ENCODE measurements around the gene EIF1. TPM values are rescaled to one million over a fixed set of nuclear protein-coding genes. Genes with fewer than 3 reads are reported as not detected.

Gene EIF1
- total RNA-seq (2021) (775 and 874 TPM in 2 replicates), Bru-seq, nascent RNA (percentile 100 among the genes with signal in this experiment), BruChase-seq, experiment 1, labeled RNA remaining after a 2-hour chase (percentile 100 among the genes with signal in this experiment), BruChase-seq, experiment 2, labeled RNA remaining after a 6-hour chase (percentile 100 among the genes with signal in this experiment)
- long read RNA-seq, transcript EIF1-202 (2 exons, 2,170 nt): minor isoform, 8 of 796 reads
- long read RNA-seq, transcript EIF1-203 (4 exons, 2,330 nt): major isoform, 739 of 796 reads
- long read RNA-seq, partial matches to known transcripts: 12 of 796 reads
- long read RNA-seq, other reads (novel, unspliced or antisense): 36 of 796 reads

DNA sequence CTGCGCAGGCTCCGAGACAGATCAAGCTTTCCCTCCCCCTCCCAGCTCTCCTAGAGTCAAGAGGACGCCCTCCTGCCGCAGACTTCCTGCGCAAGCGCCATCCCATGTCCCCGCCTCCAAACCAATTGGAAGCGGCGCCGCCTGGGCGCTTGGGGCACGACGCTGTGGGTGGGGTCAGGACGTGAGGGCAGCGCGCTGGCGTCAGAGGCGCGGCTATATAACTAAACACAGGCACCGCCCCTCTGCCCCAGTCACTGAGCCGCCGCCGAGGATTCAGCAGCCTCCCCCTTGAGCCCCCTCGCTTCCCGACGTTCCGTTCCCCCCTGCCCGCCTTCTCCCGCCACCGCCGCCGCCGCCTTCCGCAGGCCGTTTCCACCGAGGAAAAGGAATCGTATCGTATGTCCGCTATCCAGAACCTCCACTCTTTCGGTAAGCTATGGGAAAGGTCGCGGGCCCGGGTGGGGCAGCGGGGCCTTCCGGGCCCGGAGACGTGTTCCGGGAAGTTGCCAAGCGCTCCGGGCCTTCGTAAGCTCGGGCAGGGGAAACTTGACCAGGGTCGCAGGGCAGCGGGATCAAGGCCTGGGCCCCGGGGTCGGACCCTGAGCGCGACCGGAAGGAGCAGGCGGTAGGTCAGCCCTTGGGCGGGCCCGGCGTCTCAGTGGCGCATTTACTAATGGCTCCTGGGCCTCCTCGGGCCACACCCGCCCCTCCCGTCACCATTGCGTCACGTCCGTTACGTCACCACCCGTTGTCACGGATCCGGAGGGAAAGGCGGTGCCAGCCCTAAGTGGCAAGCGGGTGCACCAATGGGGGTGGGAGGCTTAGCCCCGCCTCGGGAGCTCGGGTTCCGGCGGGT, at the start of gene EIF1:
TSS of gene EIF1 (plus strand) at position 245 of the 856 bp plus-strand sequence. CDS start at position 399, 154 bp downstream.
- intact Hi-C loops (cut with micrococcal nuclease; ENCODE audit: unreplicated experiment): loop anchor here (1.0 to 5.0 kb wide), 3 partner anchors 10 to 113 kb away; partner anchors contain the start of gene JUP
- BruUV-seq (replicated peaks): TSS peak; percentile 48
- Histone ChIP-seq H3K9me3 (ENCODE audit: insufficient read depth, low read depth) (no peaks in the 10 kb centered on the region), H2AFZ (peak within 1 kb of the TSS; percentile 91), H4K20me1 (ENCODE audit: insufficient read depth) (peaks cover 35% of the 10 kb centered on the region), H3K79me2 (ENCODE audit: low read depth) (peaks cover 32% of the 10 kb centered on the region), H3K27ac (peak within 1 kb of the TSS; percentile 99), H3K4me1 (replicated peaks; ENCODE audit: insufficient read depth) (peaks cover 23% of the 10 kb centered on the region), H3F3A (ENCODE audit: insufficient read depth, low read depth) (peaks cover 58% of the 10 kb centered on the region), H3K4me2 (peak within 1 kb of the TSS; percentile 99), H3K36me3 (ENCODE audit: low read depth) (peaks cover 36% of the 10 kb centered on the region), H3K4me3 (peak within 1 kb of the TSS; percentile 88), H3K27me3 (ENCODE audit: insufficient read depth, low read depth) (no peaks in the 10 kb centered on the region; the same call in 1 of the 2 replicates), H3K9me2 (ENCODE audit: insufficient read depth) (no peaks in the 10 kb centered on the region)
- no peak for TF ChIP-seq EZH2 (IDR thresholded peaks at IDR 0.05; ENCODE audit: low read depth)
- TF ChIP-seq, protein P1, sequence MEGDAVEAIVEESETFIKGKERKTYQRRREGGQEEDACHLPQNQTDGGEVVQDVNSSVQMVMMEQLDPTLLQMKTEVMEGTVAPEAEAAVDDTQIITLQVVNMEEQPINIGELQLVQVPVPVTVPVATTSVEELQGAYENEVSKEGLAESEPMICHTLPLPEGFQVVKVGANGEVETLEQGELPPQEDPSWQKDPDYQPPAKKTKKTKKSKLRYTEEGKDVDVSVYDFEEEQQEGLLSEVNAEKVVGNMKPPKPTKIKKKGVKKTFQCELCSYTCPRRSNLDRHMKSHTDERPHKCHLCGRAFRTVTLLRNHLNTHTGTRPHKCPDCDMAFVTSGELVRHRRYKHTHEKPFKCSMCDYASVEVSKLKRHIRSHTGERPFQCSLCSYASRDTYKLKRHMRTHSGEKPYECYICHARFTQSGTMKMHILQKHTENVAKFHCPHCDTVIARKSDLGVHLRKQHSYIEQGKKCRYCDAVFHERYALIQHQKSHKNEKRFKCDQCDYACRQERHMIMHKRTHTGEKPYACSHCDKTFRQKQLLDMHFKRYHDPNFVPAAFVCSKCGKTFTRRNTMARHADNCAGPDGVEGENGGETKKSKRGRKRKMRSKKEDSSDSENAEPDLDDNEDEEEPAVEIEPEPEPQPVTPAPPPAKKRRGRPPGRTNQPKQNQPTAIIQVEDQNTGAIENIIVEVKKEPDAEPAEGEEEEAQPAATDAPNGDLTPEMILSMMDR (conservative IDR thresholded peaks at IDR 0.05): no peak
- peak; percentile 96 to 99 for DNase-seq
- CTCF ChIA-PET: interaction anchor here (0.6 to 1.9 kb wide), 5 partner anchors 9 to 284 kb away, joined by 3 to 17 read pairs (median 4); no protein-coding TSS in a partner anchor
- POLR2A ChIA-PET (ENCODE audit: unreplicated experiment): interaction anchor here (0.5 to 2.0 kb wide), 39 partner anchors 11 to 1989 kb away, joined by 3 to 89 read pairs (median 4); partner anchors contain the start of genes ACLY, ERBB2, JUP and KRT19

DNA sequence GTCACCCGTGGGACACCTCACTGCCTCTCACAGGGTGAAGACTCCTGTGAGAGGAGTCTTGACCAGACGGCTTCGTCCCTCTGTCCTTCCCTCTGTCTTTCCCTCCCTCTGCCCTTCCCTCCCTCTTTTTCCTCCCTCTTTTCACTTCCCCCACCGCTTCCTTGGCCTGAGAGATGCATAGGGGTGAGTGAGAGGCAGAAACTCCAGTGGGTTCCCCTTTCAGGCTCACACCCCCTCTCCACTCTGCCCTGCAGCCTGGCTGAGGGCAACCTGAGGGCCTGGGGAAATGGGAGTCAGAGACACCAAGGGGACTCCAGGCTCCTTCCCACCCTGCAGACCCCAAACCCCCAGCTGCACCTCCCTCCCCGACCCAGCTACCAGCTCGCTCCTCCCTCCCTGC, 49.7 kb upstream of the EIF1 start:
- Histone ChIP-seq H3K79me2 (ENCODE audit: low read depth) (no peaks in the 10 kb centered on the region), H3K36me3 (ENCODE audit: low read depth) (no peaks in the 10 kb centered on the region), H3K27me3 (ENCODE audit: insufficient read depth, low read depth) (no peaks in the 10 kb centered on the region), H3K27ac (no peak overlapping the region), H3F3A (ENCODE audit: insufficient read depth, low read depth) (no peaks in the 10 kb centered on the region; the same call in 1 of the 2 replicates), H2AFZ (no peak overlapping the region), H3K4me3 (no peak overlapping the region), H3K4me1 (replicated peaks; ENCODE audit: insufficient read depth) (no peaks in the 10 kb centered on the region), H3K4me2 (no peak overlapping the region), H3K9me2 (ENCODE audit: insufficient read depth) (no peaks in the 10 kb centered on the region), H3K9me3 (ENCODE audit: insufficient read depth, low read depth) (no peaks in the 10 kb centered on the region), H4K20me1 (ENCODE audit: insufficient read depth) (no peaks in the 10 kb centered on the region)
- TF ChIP-seq, protein P1 (conservative IDR thresholded peaks at IDR 0.05): no peak
- no peak for TF ChIP-seq EZH2 (IDR thresholded peaks at IDR 0.05; ENCODE audit: low read depth)
- intact Hi-C loops (cut with micrococcal nuclease; ENCODE audit: unreplicated experiment): no loop called here
- ChIA-PET POLR2A (ENCODE audit: unreplicated experiment) (no interaction called here), CTCF (no interaction called here)
- DNase-seq: no peak
- BruUV-seq (replicated peaks): no TSS peak
